Right renal cortex interstitium (tissue), 3 donors: ENCODE results near the gene RPL35. TPM values are rescaled to one million over a fixed set of nuclear protein-coding genes. Genes with fewer than 3 reads are reported as not detected.
A peak's percentile ranks its signal among the peaks of the same experiment; 100 is the strongest.
"Not testable (repeated sequence)": the region's sequence is repeated elsewhere in the genome, so short reads cannot be mapped to it uniquely, and the experiment has no call there.

Source experiments
- DNase-seq, 3 donors: peaks; one replicate each; pipeline ENCODE4 v3.0.0-alpha.2; 2013; ENCODE audit warnings: low read depth in 3 of 3, low spot score in 2 of 3
- polyA plus RNA-seq, 3 donors: library from polyadenylated mRNA; unstranded; fragments of 120-200 nt; gene quantifications; one replicate each; pipeline ENCODE4 v1.2.1, GENCODE V29; 2013; ENCODE audit not compliant: insufficient read length in 3 of 3

The RPL35 gene
- polyA plus RNA-seq, 3 donors, result 727 to 776 (median 751) TPM

GRCh38 chr9:124853605-124854143, 8.1 kb downstream of the RPL35 start:
- DNase-seq, result no peak

GRCh38 chr9:124852829-124853531, 8.8 kb downstream of the RPL35 start, which contains the start of gene WDR38:
Gene WDR38 (plus strand): TSS chr9:124853460. CDS start chr9:124853532, 72 bp downstream.
- peak in 1 of 3 donors; percentile 45 for DNase-seq

GRCh38 chr9:124852121-124852828, 9.5 kb downstream of the RPL35 start:
- DNase-seq, result no peak

GRCh38 chr9:124849801-124850200, 12.0 kb downstream of the RPL35 start:
- no peak for DNase-seq

GRCh38 chr9:124846969-124847368, 14.8 kb downstream of the RPL35 start:
- DNase-seq, result no peak

- not testable (repeated sequence) for DNase-seq
These were observed 15.3 kb downstream of the RPL35 start for GRCh38 chr9:124846467-124846866.

GRCh38 chr9:124844291-124844690, 17.5 kb downstream of the RPL35 start:
- no peak for DNase-seq

- no peak for DNase-seq
These were observed 18.2 kb downstream of the RPL35 start for GRCh38 chr9:124843456-124844034.

GRCh38 chr9:124841075-124841821, 20.5 kb downstream of the RPL35 start:
- DNase-seq, result no peak

GRCh38 chr9:124840300-124840833, 21.4 kb downstream of the RPL35 start:
- no peak for DNase-seq

- DNase-seq, result no peak
These were observed 22.0 kb downstream of the RPL35 start for GRCh38 chr9:124839612-124840299.

GRCh38 chr9:124838567-124839275, 23.0 kb downstream of the RPL35 start:
- DNase-seq, result not testable (repeated sequence)

GRCh38 chr9:124838132-124838531, 23.6 kb downstream of the RPL35 start:
- DNase-seq, result not testable (repeated sequence)

- peak in 1 of 3 donors; percentile 43 for DNase-seq
These were observed 26.7 kb downstream of the RPL35 start for GRCh38 chr9:124835026-124835557.

- DNase-seq, result no peak
These were observed 27.2 kb downstream of the RPL35 start for GRCh38 chr9:124834591-124834990.

- no peak for DNase-seq
These were observed 30.0 kb downstream of the RPL35 start for GRCh38 chr9:124831642-124832364.

- DNase-seq, result no peak
These were observed 31.2 kb downstream of the RPL35 start for GRCh38 chr9:124830593-124830992.

GRCh38 chr9:124829334-124829669, 32.5 kb downstream of the RPL35 start:
- no peak for DNase-seq
